Subcutaneous adipose tissue (tissue), 4 donors: ENCODE results near the gene PLXNA4. TPM values are rescaled to one million over a fixed set of nuclear protein-coding genes. Genes with fewer than 3 reads are reported as not detected.

ENCODE experiments used
- total RNA-seq, 4 donors: library from RNA; depleted of rRNA; stranded (reverse); fragments of >200 nt; gene quantifications; one replicate each; pipeline ENCODE4 v1.1.0, GENCODE V29; 2016
- TF ChIP-seq, protein P1 (sequence below): fragments of 450-650 bp; IDR thresholded peaks from one replicate; pipeline ENCODE4 v1.5.1; 2016; ENCODE audit warnings: low read depth, mild to moderate bottlenecking, control low read depth, antibody characterized with exemption, moderate library complexity

PLXNA4 gene
- total RNA-seq, 4 donors from 2014 or later: 30.2 to 112 (median 54.6) TPM

DNA sequence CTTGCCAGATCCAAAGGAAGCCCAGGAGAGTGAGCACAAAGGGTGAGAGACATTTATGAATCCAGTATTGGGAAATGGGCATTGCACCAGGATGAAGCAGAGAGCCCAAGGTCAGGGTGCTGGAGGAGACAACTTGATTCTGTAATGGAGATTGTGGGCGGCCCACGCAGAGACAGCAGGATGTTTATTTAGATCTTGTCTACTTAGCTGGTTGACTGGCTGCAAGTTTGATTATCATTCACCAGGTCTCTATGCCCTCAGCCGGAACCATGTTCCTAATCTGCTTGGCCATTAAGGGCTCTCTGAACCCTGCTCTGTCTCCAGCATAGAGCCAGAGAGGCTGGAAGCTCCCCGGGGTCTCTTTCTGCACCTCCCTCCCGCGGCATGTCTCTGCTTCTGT, 188.7 kb downstream of the PLXNA4 start:
- TF ChIP-seq, protein P1, sequence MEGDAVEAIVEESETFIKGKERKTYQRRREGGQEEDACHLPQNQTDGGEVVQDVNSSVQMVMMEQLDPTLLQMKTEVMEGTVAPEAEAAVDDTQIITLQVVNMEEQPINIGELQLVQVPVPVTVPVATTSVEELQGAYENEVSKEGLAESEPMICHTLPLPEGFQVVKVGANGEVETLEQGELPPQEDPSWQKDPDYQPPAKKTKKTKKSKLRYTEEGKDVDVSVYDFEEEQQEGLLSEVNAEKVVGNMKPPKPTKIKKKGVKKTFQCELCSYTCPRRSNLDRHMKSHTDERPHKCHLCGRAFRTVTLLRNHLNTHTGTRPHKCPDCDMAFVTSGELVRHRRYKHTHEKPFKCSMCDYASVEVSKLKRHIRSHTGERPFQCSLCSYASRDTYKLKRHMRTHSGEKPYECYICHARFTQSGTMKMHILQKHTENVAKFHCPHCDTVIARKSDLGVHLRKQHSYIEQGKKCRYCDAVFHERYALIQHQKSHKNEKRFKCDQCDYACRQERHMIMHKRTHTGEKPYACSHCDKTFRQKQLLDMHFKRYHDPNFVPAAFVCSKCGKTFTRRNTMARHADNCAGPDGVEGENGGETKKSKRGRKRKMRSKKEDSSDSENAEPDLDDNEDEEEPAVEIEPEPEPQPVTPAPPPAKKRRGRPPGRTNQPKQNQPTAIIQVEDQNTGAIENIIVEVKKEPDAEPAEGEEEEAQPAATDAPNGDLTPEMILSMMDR: no peak

DNA sequence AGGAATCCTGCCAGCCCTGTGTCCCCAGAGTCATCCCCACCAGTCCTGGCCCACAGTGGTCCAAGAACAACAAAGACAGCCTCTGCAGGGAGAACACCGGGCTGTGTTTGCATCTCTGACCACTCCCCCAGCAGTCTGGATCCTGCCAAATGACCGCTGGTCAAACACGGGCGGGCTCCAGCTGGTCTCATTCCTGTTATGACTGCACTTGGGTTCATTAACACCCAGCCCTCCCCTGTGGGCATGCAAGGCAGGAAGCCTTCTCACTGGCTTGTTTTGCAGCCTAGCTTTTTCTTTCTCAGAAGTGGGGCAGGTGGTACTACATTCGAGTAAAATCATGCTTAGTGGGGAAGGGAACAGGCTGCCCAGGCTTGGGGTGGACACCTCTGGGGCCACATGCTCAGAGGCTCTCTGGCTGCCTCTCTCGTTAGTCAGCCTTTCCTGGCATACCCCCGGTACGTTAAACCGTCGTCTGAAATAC, 190.0 kb downstream of the PLXNA4 start:
- TF ChIP-seq, protein P1: no peak

GRCh38 chr7:132383962-132384361, 192.3 kb downstream of the PLXNA4 start:
- TF ChIP-seq, protein P1: no peak

GRCh38 chr7:132381742-132382472, 194.4 kb downstream of the PLXNA4 start:
- TF ChIP-seq, protein P1: no peak

- TF ChIP-seq, protein P1: no peak
Observed at GRCh38 chr7:132380059-132380458, 196.2 kb downstream of the PLXNA4 start.

DNA sequence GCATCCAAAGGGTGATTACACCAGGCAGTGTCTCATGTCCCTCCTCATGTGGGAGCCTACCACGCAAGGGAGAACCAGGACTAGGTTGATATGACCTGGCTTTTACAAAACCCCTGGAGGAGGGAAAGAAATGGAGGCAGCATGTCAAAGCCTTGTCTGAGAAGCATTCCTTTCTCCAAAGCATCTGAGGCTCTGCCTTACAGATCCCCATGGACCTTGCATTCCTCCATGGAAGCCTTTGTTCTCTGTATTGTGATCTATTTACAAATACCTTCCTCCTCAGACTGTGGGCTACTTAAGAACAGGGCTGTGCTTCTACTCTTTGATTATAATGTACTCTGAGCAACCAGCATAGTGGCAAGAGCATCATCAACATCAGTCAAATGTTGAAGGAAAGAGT, 197.0 kb downstream of the PLXNA4 start:
- TF ChIP-seq, protein P1: no peak

GRCh38 chr7:132377703-132378584, 198.3 kb downstream of the PLXNA4 start:
- TF ChIP-seq, protein P1: no peak
